ENCODE measurements around the gene FFAR4.

DNA sequence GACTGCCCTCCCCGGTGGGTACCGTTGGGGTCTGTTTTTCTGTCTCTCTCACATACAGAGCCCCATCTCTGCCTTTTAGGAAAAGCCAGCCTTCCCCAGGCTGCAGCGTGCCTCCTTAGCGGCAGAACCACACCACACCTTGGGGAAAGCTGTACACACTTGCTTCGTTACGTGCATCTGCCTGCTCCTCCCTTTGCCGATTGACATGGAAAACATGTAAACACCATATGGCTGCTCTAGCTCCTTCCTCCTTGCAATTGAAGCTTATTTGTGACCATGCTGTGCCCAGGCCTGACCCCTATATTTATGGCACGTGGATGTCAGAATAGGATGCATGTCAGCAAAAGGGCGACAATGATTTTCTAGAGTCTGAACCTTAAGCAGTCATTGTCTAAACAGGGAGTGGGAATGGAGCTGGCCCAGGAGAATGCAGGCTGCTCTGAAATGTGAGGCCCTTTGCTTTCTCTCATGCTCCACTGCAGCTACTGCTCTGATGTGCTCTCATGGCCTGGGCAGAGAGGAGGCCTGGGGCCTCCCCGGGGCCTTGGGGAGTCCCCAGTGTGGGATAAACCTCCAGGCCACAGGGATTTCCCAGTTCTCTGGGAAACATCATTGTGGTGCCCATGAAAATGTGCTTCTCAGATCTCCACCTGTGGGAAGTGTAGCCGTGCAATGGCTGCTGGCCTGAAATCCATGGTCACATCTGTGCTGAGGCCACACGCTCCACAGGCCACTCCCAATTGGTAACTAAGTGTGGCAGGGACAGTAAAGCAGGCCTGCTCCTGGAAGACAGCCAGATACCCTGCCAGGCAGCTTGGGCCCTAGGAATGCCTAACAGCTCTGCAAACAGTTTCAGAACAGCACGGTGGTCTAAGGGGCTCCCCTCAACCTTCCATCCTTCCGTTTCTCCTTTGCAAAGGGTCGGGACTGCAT lies 64.4 kb downstream of the FFAR4 start:
- TF ChIP-seq FOXK2 (IDR thresholded peaks at IDR 0.05) (no peak), SP1 (IDR thresholded peaks at IDR 0.05) (no peak), HDGF (IDR thresholded peaks at IDR 0.05; ENCODE audit: borderline replicate concordance) (no peak), SUZ12 (IDR thresholded peaks at IDR 0.05) (no peak), NFRKB (IDR thresholded peaks at IDR 0.05) (no peak), BHLHE40 (IDR thresholded peaks at IDR 0.05; ENCODE audit: borderline replicate concordance) (no peak), L3MBTL2 (conservative IDR thresholded peaks at IDR 0.05) (no peak), ZNF384 (IDR thresholded peaks at IDR 0.05) (no peak)
